ENCODE measurements around the gene MAF.

MAF gene

DNA sequence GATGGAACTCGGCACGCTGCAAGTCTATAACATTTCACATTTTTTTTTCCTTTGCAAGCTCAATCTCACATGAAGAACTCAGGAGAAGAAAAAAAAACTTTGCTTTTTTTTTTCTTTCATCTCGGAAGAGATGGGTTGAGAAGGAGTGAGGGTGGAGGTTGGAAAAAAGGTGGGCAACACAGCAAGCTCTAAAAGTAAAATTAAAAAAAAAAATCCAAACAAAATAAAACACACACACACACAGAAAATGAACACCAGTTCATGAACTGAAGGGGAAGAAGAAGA is 2.5 kb downstream of the MAF start:
- TF ChIP-seq, protein P1, sequence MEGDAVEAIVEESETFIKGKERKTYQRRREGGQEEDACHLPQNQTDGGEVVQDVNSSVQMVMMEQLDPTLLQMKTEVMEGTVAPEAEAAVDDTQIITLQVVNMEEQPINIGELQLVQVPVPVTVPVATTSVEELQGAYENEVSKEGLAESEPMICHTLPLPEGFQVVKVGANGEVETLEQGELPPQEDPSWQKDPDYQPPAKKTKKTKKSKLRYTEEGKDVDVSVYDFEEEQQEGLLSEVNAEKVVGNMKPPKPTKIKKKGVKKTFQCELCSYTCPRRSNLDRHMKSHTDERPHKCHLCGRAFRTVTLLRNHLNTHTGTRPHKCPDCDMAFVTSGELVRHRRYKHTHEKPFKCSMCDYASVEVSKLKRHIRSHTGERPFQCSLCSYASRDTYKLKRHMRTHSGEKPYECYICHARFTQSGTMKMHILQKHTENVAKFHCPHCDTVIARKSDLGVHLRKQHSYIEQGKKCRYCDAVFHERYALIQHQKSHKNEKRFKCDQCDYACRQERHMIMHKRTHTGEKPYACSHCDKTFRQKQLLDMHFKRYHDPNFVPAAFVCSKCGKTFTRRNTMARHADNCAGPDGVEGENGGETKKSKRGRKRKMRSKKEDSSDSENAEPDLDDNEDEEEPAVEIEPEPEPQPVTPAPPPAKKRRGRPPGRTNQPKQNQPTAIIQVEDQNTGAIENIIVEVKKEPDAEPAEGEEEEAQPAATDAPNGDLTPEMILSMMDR (IDR thresholded peaks at IDR 0.05; ENCODE audit: borderline replicate concordance, control extremely low read depth, extremely low read depth, insufficient read depth, missing control alignments), result no peak
- DNase-seq (ENCODE audit: low spot score), result no peak
- in situ Hi-C loops (cut with MboI; ENCODE audit: low sequenced_read_pairs, unreplicated experiment), result no loop called here

DNA sequence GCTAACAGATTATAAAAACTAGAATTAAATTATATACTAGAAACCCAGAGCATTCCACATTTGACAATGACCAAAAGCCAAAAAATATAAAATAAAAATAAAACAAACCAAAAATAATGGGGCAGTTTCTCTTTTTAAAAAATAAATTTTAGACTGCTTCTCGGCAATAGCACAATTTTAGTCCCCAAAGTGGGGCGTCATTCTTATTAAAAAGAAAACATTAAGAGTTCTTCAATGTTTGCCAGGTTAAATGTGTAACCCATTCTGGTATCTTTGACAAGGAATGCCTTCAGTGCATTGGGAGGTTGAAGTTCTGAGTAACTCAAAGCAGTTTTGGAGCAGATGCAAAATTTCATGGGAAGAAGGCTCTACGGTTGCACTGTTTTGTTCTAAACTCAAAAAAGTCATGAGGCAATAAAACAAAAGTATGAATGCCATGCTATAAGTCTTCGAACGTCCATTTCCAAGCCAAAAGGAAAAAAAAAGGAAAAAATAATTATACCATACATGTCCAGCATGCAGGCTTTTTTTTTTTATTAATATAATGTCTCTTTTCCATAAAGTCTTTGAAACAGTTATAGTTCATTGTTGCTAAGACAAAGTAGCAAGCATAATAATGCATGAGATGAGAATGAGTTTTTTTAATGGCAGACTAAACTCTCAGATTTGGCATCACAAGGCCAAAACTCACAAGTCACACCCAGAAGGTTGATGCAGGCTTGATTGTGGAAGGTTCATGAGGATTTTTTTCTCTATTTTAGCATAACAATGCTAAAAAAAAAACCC is 3.1 kb downstream of the MAF start:
- DNase-seq (ENCODE audit: low spot score), result no peak
- TF ChIP-seq, protein P1 (IDR thresholded peaks at IDR 0.05; ENCODE audit: borderline replicate concordance, control extremely low read depth, extremely low read depth, insufficient read depth, missing control alignments), result no peak
- in situ Hi-C loops (cut with MboI; ENCODE audit: low sequenced_read_pairs, unreplicated experiment), result no loop called here

DNA sequence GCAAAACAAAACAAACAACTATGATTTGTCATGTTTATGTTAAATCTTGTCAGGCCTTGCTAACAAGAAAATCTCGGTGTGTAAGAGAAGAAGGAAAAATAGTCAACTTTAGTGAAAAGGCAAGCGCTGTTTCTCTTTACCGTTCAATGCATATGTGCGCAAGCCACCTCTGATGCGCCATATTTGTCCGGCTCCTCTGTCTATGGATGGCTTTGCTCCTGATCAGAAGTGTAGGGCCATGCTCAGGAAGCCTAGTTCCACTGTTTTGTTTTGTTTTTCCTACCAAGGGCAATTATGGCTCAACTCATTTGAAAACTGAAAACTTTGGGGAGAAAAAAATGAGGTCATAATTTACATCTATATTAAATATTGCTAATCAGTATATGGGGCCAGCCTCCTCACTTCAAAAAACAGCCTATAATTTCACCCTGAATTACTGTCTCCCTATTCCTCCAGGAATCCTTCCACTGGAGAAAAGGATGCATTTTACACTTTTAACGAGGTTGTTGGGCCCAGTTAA is 4.5 kb downstream of the MAF start:
- no peak for DNase-seq (ENCODE audit: low spot score)
- in situ Hi-C loops (cut with MboI; ENCODE audit: low sequenced_read_pairs, unreplicated experiment), result no loop called here
- TF ChIP-seq, protein P1 (IDR thresholded peaks at IDR 0.05; ENCODE audit: borderline replicate concordance, control extremely low read depth, extremely low read depth, insufficient read depth, missing control alignments), result no peak

DNA sequence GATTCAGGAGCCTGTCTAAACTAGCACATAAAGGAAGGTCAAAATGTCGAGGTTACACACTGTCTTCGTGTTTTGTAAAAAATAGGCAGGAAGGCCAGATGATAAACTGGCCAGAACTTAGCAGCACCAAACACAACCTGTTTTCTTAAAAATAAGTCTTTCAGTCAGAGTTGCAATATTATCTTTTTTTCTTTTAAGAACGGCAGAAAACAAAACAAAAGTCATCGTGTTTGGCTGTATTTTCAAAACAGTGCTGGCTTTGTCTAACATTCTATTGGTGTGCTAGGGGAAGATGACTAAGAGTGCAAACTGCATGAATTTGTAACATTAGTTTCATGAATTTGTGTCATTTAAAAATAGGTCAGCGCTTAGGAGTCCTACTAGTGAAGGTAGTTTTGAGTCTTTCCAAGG is 5.3 kb downstream of the MAF start:
- TF ChIP-seq, protein P1 (IDR thresholded peaks at IDR 0.05; ENCODE audit: borderline replicate concordance, control extremely low read depth, extremely low read depth, insufficient read depth, missing control alignments), result no peak
- in situ Hi-C loops (cut with MboI; ENCODE audit: low sequenced_read_pairs, unreplicated experiment), result no loop called here
- DNase-seq (ENCODE audit: low spot score), result no peak

DNA sequence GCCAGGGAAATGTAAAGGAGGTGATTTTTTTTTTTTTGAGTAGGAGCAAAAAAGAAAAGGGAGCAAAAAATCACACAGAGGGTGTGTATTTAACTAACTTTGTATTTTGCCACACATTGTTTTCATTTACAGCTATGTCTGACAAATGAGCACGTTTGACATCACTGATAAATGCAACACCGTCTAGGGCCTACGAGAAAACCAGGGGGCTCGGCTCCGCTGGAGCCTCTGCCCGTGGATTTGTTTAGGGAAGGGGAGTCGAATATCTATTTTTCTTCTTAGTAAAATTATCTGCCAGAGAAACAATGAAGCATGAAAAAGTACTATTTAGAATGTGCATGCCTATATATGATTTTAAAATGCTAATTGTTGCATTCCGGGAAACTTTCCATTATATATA is 6.8 kb downstream of the MAF start:
- TF ChIP-seq, protein P1 (IDR thresholded peaks at IDR 0.05; ENCODE audit: borderline replicate concordance, control extremely low read depth, extremely low read depth, insufficient read depth, missing control alignments), result no peak
- no peak for DNase-seq (ENCODE audit: low spot score)
- in situ Hi-C loops (cut with MboI; ENCODE audit: low sequenced_read_pairs, unreplicated experiment), result no loop called here

DNA sequence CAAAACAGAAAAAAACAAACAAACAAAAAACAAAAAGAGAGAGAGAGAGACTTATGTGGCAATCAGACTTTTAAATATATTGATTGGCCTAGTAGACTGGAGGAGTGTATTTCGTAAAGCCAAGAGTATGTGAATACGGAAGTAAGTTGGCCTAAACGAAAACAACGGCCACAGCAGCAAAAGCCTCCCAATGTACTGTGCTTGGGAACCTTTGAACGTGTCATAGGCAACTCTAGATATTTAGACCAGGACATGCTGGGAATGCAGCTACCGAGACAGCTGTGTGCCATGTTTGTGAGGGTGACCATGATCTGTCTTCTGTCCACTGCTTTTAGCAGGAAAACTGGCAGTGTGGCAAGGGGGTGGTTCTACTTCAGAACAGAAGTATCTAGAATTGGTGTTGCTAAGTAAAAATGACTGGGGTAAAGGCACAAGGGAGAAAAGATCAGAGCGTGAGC is 7.4 kb downstream of the MAF start:
- in situ Hi-C loops (cut with MboI; ENCODE audit: low sequenced_read_pairs, unreplicated experiment), result no loop called here
- TF ChIP-seq, protein P1 (IDR thresholded peaks at IDR 0.05; ENCODE audit: borderline replicate concordance, control extremely low read depth, extremely low read depth, insufficient read depth, missing control alignments), result no peak

More for the DNA sequence above, 7.4 kb downstream of the MAF start:
- DNase-seq (ENCODE audit: low spot score), result no peak
